Duodenal mucosa (tissue), 2 donors: Measurements from ENCODE around the gene DRC7.
"Not testable (repeated sequence)": the region's sequence is repeated elsewhere in the genome, so short reads cannot be mapped to it uniquely, and the experiment has no call there.

Source experiments
- H3K27ac ChIP-seq: one replicate; pipeline ENCODE4 v1.7.0; 2013; ENCODE audit warnings: low read depth, low read length
- H3K27me3 ChIP-seq, 2 donors: one replicate each; pipeline ENCODE4 v1.7.0; 2013; ENCODE audit warnings: low read length in 2 of 2, control low read depth in 1 of 2; ENCODE audit not compliant: insufficient read depth in 2 of 2, control insufficient read depth in 1 of 2
- H3K36me3 ChIP-seq, 2 donors: one replicate each; pipeline ENCODE4 v1.7.0; 2013; ENCODE audit warnings: low read length in 2 of 2, control low read depth in 1 of 2; ENCODE audit not compliant: insufficient read depth in 2 of 2, control insufficient read depth in 1 of 2
- H3K4me1 ChIP-seq, 2 donors: one replicate each; pipeline ENCODE4 v1.7.0; 2013; ENCODE audit warnings: low read length in 2 of 2, control low read depth in 1 of 2; ENCODE audit not compliant: insufficient read depth in 2 of 2, control insufficient read depth in 1 of 2
- H3K4me3 ChIP-seq, 2 donors: one replicate each; pipeline ENCODE4 v1.7.0; 2013; ENCODE audit warnings: low read length in 2 of 2, low read depth in 1 of 2
- H3K9ac ChIP-seq, 2 donors: one replicate each; pipeline ENCODE4 v1.7.0; 2013; ENCODE audit warnings: low read length in 2 of 2, low read depth in 1 of 2
- H3K9me3 ChIP-seq, 2 donors: one replicate each; pipeline ENCODE4 v1.7.0; 2013; ENCODE audit warnings: low read length in 2 of 2, control low read depth in 1 of 2; ENCODE audit not compliant: control insufficient read depth in 1 of 2

The DRC7 gene

GRCh38 chr16:57741660-57742191, 47.1 kb downstream of the DRC7 start:
- H3K27ac ChIP-seq = no peak overlapping the region
- peaks cover 9 to 16% of the 10 kb centered on the region in 2 donors for H3K36me3 ChIP-seq
- no peaks in the 10 kb centered on the region for H3K27me3 ChIP-seq
- no peak overlapping the region for H3K4me3 ChIP-seq
- H3K9me3 ChIP-seq = no peaks in the 10 kb centered on the region
- H3K4me1 ChIP-seq = peaks cover 6 to 11% of the 10 kb centered on the region in 2 donors
- H3K9ac ChIP-seq = no peak overlapping the region

- Histone ChIP-seq H3K9me3 (no peaks in the 10 kb centered on the region), H3K4me3 (no peak overlapping the region), H3K27me3 (no peaks in the 10 kb centered on the region), H3K27ac (no peak overlapping the region), H3K4me1 (peaks cover 0 to 3% of the 10 kb centered on the region in 2 donors), H3K9ac (no peak overlapping the region), H3K36me3 (peaks cover 9 to 16% of the 10 kb centered on the region in 2 donors)
These were observed 47.9 kb downstream of the DRC7 start for GRCh38 chr16:57742543-57742942.

GRCh38 chr16:57743458-57743857, 48.9 kb downstream of the DRC7 start:
- Histone ChIP-seq H3K9ac (no peak overlapping the region), H3K27ac (no peak overlapping the region), H3K36me3 (peaks cover 9 to 16% of the 10 kb centered on the region in 2 donors), H3K4me1 (no peaks in the 10 kb centered on the region), H3K27me3 (no peaks in the 10 kb centered on the region), H3K4me3 (no peak overlapping the region), H3K9me3 (no peaks in the 10 kb centered on the region)

- Histone ChIP-seq H3K27me3 (no peaks in the 10 kb centered on the region), H3K27ac (no peak overlapping the region), H3K36me3 (peaks cover 9 to 16% of the 10 kb centered on the region in 2 donors), H3K4me3 (no peak overlapping the region), H3K4me1 (no peaks in the 10 kb centered on the region), H3K9ac (no peak overlapping the region), H3K9me3 (no peaks in the 10 kb centered on the region)
These were observed 49.5 kb downstream of the DRC7 start for GRCh38 chr16:57743886-57744641.

GRCh38 chr16:57744642-57744903, 50.0 kb downstream of the DRC7 start:
- Histone ChIP-seq H3K9ac (no peak overlapping the region), H3K9me3 (no peaks in the 10 kb centered on the region), H3K27ac (no peak overlapping the region), H3K4me3 (no peak overlapping the region), H3K4me1 (no peaks in the 10 kb centered on the region), H3K27me3 (no peaks in the 10 kb centered on the region), H3K36me3 (peaks cover 9 to 16% of the 10 kb centered on the region in 2 donors)

- Histone ChIP-seq H3K4me1 (no peaks in the 10 kb centered on the region), H3K27me3 (no peaks in the 10 kb centered on the region), H3K9me3 (no peaks in the 10 kb centered on the region), H3K36me3 (peaks cover 12 to 18% of the 10 kb centered on the region in 2 donors), H3K9ac (no peak overlapping the region), H3K27ac (no peak overlapping the region), H3K4me3 (no peak overlapping the region)
These were observed 51.2 kb downstream of the DRC7 start for GRCh38 chr16:57745768-57746167.

GRCh38 chr16:57746316-57746715, 51.7 kb downstream of the DRC7 start:
- H3K4me1 ChIP-seq, H3K9me3 ChIP-seq, H3K4me3 ChIP-seq, H3K27ac ChIP-seq, H3K9ac ChIP-seq, H3K27me3 ChIP-seq: not testable (repeated sequence)
- H3K36me3 ChIP-seq = peaks cover 10 to 22% of the 10 kb centered on the region in 2 donors

GRCh38 chr16:57747091-57747490, 52.5 kb downstream of the DRC7 start:
- Histone ChIP-seq H3K9ac (no peak overlapping the region), H3K4me3 (no peak overlapping the region), H3K27ac (no peak overlapping the region), H3K36me3 (peaks cover 7 to 28% of the 10 kb centered on the region in 2 donors), H3K27me3 (no peaks in the 10 kb centered on the region), H3K4me1 (no peaks in the 10 kb centered on the region), H3K9me3 (no peaks in the 10 kb centered on the region)

GRCh38 chr16:57747496-57747895, 52.9 kb downstream of the DRC7 start:
- Histone ChIP-seq H3K27me3 (no peaks in the 10 kb centered on the region), H3K27ac (no peak overlapping the region), H3K4me1 (no peaks in the 10 kb centered on the region), H3K9me3 (no peaks in the 10 kb centered on the region), H3K36me3 (peaks cover 3 to 28% of the 10 kb centered on the region in 2 donors), H3K4me3 (no peak overlapping the region), H3K9ac (no peak overlapping the region)

- peaks cover 3 to 26% of the 10 kb centered on the region in 2 donors for H3K36me3 ChIP-seq
- no peak overlapping the region for H3K9ac ChIP-seq
- no peaks in the 10 kb centered on the region for H3K4me1 ChIP-seq
- no peak overlapping the region for H3K4me3 ChIP-seq
- H3K27me3 ChIP-seq = no peaks in the 10 kb centered on the region
- H3K27ac ChIP-seq = no peak overlapping the region
- no peaks in the 10 kb centered on the region for H3K9me3 ChIP-seq
These were observed 53.4 kb downstream of the DRC7 start for GRCh38 chr16:57747996-57748395.
